H54 (cell line): ENCODE measurements around the gene PGBD1.

Experiments used
- DNase-seq: peaks from one replicate; pipeline ENCODE4 v3.0.0; 2011; ENCODE audit warnings: low spot score, mixed read lengths; ENCODE audit not compliant: insufficient read length
- FAIRE-seq: peaks from 3 replicates; lab custom pipeline; 2011; peaks lifted over from hg19 to GRCh38; lab: Jason Lieb, UNC
- POLR2A ChIP-seq: IDR thresholded peaks from 2 replicates; pipeline ENCODE4 v1.6.1; 2011; ENCODE audit warnings: low read depth, mild to moderate bottlenecking, low read length

The PGBD1 gene

GRCh38 chr6:28281288-28282064 lies at the start of gene PGBD1:
Gene PGBD1, plus strand, starts transcription at chr6:28281572. Its CDS starts 2,242 bp downstream, at chr6:28283814.
- peak; percentile 57 for TF ChIP-seq POLR2A
- FAIRE-seq (no peak), DNase-seq (peak; percentile 68)

GRCh38 chr6:28232785-28233184 lies 48.6 kb upstream of the PGBD1 start:
- TF ChIP-seq POLR2A: no peak
- no peak for FAIRE-seq
- DNase-seq: no peak

- no peak for FAIRE-seq
- TF ChIP-seq POLR2A: no peak
- no peak for DNase-seq
Observed at GRCh38 chr6:28235912-28236452, 45.4 kb upstream of the PGBD1 start.

GRCh38 chr6:28239636-28240035 lies 41.7 kb upstream of the PGBD1 start:
- DNase-seq (no peak), FAIRE-seq (no peak)
- no peak for TF ChIP-seq POLR2A

- FAIRE-seq: peak; percentile 23
- DNase-seq: no peak
- no peak for TF ChIP-seq POLR2A
Observed at GRCh38 chr6:28240471-28240870, 40.9 kb upstream of the PGBD1 start.

- no peak for TF ChIP-seq POLR2A
- DNase-seq (no peak), FAIRE-seq (no peak)
Observed at GRCh38 chr6:28243946-28244345, 37.4 kb upstream of the PGBD1 start.

GRCh38 chr6:28245206-28245941 lies 36.0 kb upstream of the PGBD1 start:
- DNase-seq (no peak), FAIRE-seq (no peak)
- TF ChIP-seq POLR2A: no peak

GRCh38 chr6:28248916-28249315 lies 32.5 kb upstream of the PGBD1 start:
- no peak for TF ChIP-seq POLR2A
- DNase-seq (no peak), FAIRE-seq (no peak)

- no peak for FAIRE-seq
- no peak for TF ChIP-seq POLR2A
- DNase-seq: no peak
Observed at GRCh38 chr6:28250747-28251146, 30.6 kb upstream of the PGBD1 start.

- no peak for TF ChIP-seq POLR2A
- FAIRE-seq: no peak
- DNase-seq: peak; percentile 7
Observed at GRCh38 chr6:28251661-28252008, 29.7 kb upstream of the PGBD1 start.

- TF ChIP-seq POLR2A: peak; percentile 33; the same call in 1 of the 2 replicates
- FAIRE-seq (peak; percentile 93), DNase-seq (peak; percentile 55)
Observed at GRCh38 chr6:28252009-28252975, 29.1 kb upstream of the PGBD1 start, which contains the start of gene ZKSCAN4. Gene ZKSCAN4, minus strand, starts transcription at chr6:28252269. Its CDS starts 289 bp downstream, at chr6:28251980.

GRCh38 chr6:28254121-28254519 lies 27.3 kb upstream of the PGBD1 start:
- DNase-seq (no peak), FAIRE-seq (no peak)
- TF ChIP-seq POLR2A: no peak

GRCh38 chr6:28257042-28257441 lies 24.3 kb upstream of the PGBD1 start:
- DNase-seq: no peak
- TF ChIP-seq POLR2A: no peak
- no peak for FAIRE-seq
